H9 (cell line): ENCODE results near the gene GGTLC2. TPM values are rescaled to one million over a fixed set of nuclear protein-coding genes. Genes with fewer than 3 reads are reported as not detected.

Experiments used
- DNase-seq: peaks from one replicate; pipeline ENCODE4 v3.0.0-alpha.2; 2017
- H2AFZ ChIP-seq: one replicate; pipeline ENCODE4 v1.6.1; 2013; ENCODE audit warnings: mild to moderate bottlenecking, low read length, control low read depth, moderate library complexity
- H2AK5ac ChIP-seq: 2 replicates; pipeline ENCODE4 v1.6.1; 2013; ENCODE audit warnings: low read length, control low read depth, mixed read lengths; ENCODE audit not compliant: insufficient read length
- H2BK120ac ChIP-seq: one replicate; pipeline ENCODE4 v1.6.1; 2013; ENCODE audit warnings: low read depth, mild to moderate bottlenecking, low read length, control low read depth, inconsistent platforms; ENCODE audit not compliant: poor library complexity, severe bottlenecking
- H2BK12ac ChIP-seq: 2 replicates; pipeline ENCODE4 v1.6.1; 2013; ENCODE audit warnings: low read length, control low read depth, mixed read lengths, low read depth; ENCODE audit not compliant: insufficient read length
- H2BK15ac ChIP-seq: 2 replicates; pipeline ENCODE4 v1.6.1; 2013; ENCODE audit warnings: low read depth, low read length, control low read depth
- H2BK20ac ChIP-seq: one replicate; pipeline ENCODE4 v1.6.1; 2013; ENCODE audit warnings: low read depth, mild to moderate bottlenecking, low read length, control low read depth, inconsistent platforms; ENCODE audit not compliant: poor library complexity, severe bottlenecking
- H2BK5ac ChIP-seq: 2 replicates; pipeline ENCODE4 v1.6.1; 2013; ENCODE audit warnings: low read length, control low read depth, mixed read lengths; ENCODE audit not compliant: insufficient read length
- H3K14ac ChIP-seq: 2 replicates; pipeline ENCODE4 v1.6.1; 2013; ENCODE audit warnings: low read length, control low read depth; ENCODE audit not compliant: insufficient read depth
- H3K18ac ChIP-seq: 2 replicates; pipeline ENCODE4 v1.6.1; 2013; ENCODE audit warnings: low read depth, mild to moderate bottlenecking, mixed read lengths, low read length, control low read depth; ENCODE audit not compliant: insufficient read length
- H3K23ac ChIP-seq: 2 replicates; pipeline ENCODE4 v1.6.1; 2013; ENCODE audit warnings: low read length, control low read depth, mixed read lengths, low read depth; ENCODE audit not compliant: insufficient read length
- H3K23me2 ChIP-seq: 2 replicates; pipeline ENCODE4 v1.6.1; 2013; ENCODE audit warnings: low read depth, mild to moderate bottlenecking, mixed read lengths, low read length, control low read depth; ENCODE audit not compliant: insufficient read length, poor library complexity, severe bottlenecking
- H3K27ac ChIP-seq: 2 replicates; pipeline ENCODE4 v1.5.1; 2013; ENCODE audit warnings: low read length, control low read depth, mixed read lengths, low read depth; ENCODE audit not compliant: insufficient read length
- H3K27me3 ChIP-seq: 2 replicates; pipeline ENCODE4 v1.6.1; 2013; ENCODE audit warnings: low read length, control low read depth, inconsistent platforms; ENCODE audit not compliant: insufficient read depth
- H3K4ac ChIP-seq: 2 replicates; pipeline ENCODE4 v1.6.1; 2013; ENCODE audit warnings: low read depth, mild to moderate bottlenecking, control low read depth, inconsistent platforms, low read length, moderate library complexity
- H3K4me1 ChIP-seq: 2 replicates; pipeline ENCODE4 v1.6.1; 2013; ENCODE audit warnings: low read length, control low read depth, inconsistent platforms; ENCODE audit not compliant: insufficient read depth
- H3K4me2 ChIP-seq: 2 replicates; pipeline ENCODE4 v1.6.1; 2013; ENCODE audit warnings: low read length, control low read depth, mixed read lengths; ENCODE audit not compliant: insufficient read length, insufficient read depth
- H3K56ac ChIP-seq: 2 replicates; pipeline ENCODE4 v1.6.1; 2013; ENCODE audit warnings: low read depth, mild to moderate bottlenecking, mixed read lengths, low read length, control low read depth; ENCODE audit not compliant: insufficient read length
- H3K79me1 ChIP-seq: 2 replicates; pipeline ENCODE4 v1.6.1; 2013; ENCODE audit warnings: low read depth, mild to moderate bottlenecking, moderate library complexity, low read length, control low read depth, inconsistent platforms; ENCODE audit not compliant: insufficient read depth, poor library complexity, severe bottlenecking
- H3K79me2 ChIP-seq: 2 replicates; pipeline ENCODE4 v1.6.1; 2013; ENCODE audit warnings: low read length, control low read depth, inconsistent platforms; ENCODE audit not compliant: insufficient read depth
- H3K9ac ChIP-seq: 2 replicates; pipeline ENCODE4 v1.6.1; 2013; ENCODE audit warnings: low read length, control low read depth, mixed read lengths; ENCODE audit not compliant: insufficient read length; ENCODE audit errors: extremely low read depth
- H3K9me3 ChIP-seq: one replicate; pipeline ENCODE4 v1.6.1; 2013; ENCODE audit warnings: low read depth, low read length, inconsistent platforms; ENCODE audit not compliant: control insufficient read depth
- H3T11ph ChIP-seq: one replicate; pipeline ENCODE4 v1.6.1; 2013; ENCODE audit warnings: mild to moderate bottlenecking, low read length, control low read depth, inconsistent platforms
- H4K20me1 ChIP-seq: one replicate; pipeline ENCODE4 v1.6.1; 2013; ENCODE audit not compliant: control insufficient read depth, insufficient read length, insufficient read depth
- H4K5ac ChIP-seq: 2 replicates; pipeline ENCODE4 v1.6.1; 2013; ENCODE audit warnings: low read depth, mild to moderate bottlenecking, mixed read lengths, low read length, control low read depth; ENCODE audit not compliant: insufficient read length
- H4K8ac ChIP-seq: replicated peaks from 2 replicates; pipeline ENCODE4 v1.6.1; 2013; ENCODE audit warnings: low read length, control low read depth, mixed read lengths, low read depth; ENCODE audit not compliant: insufficient read length
- H4K91ac ChIP-seq: 2 replicates; pipeline ENCODE4 v1.6.1; 2013; ENCODE audit warnings: low read depth, mild to moderate bottlenecking, moderate library complexity, mixed read lengths, low read length, control low read depth; ENCODE audit not compliant: insufficient read length
- H3K27ac Mint-ChIP-seq, 3 experiments: 2 replicates in 2 of 3; 3 replicates in 1 of 3; pipeline ENCODE4 v1.8.0; 2020 to 2021; ENCODE audit warnings: mixed read lengths in 3 of 3, mild to moderate bottlenecking in 1 of 3, moderate library complexity in 1 of 3
- H3K27me3 Mint-ChIP-seq: 2 replicates; pipeline ENCODE4 v1.8.0; 2021; ENCODE audit warnings: low read depth, mild to moderate bottlenecking, moderate library complexity, mixed read lengths
- H3K36me3 Mint-ChIP-seq, 3 experiments: 2 replicates in 2 of 3; 3 replicates in 1 of 3; pipeline ENCODE4 v1.8.0; 2020 to 2021; ENCODE audit warnings: low read depth in 3 of 3, mixed read lengths in 3 of 3; ENCODE audit not compliant: insufficient read depth in 1 of 3
- H3K4me1 Mint-ChIP-seq, 2 experiments: 2 replicates each; pipeline ENCODE4 v1.8.0; 2020; ENCODE audit warnings: mixed read lengths in 2 of 2
- H3K4me3 Mint-ChIP-seq, 2 experiments: 2 replicates in 1 of 2; 3 replicates in 1 of 2; pipeline ENCODE4 v1.8.0; 2020 to 2021; ENCODE audit warnings: mild to moderate bottlenecking in 2 of 2, mixed read lengths in 2 of 2, moderate library complexity in 1 of 2
- H3K9me3 Mint-ChIP-seq, 2 experiments: 2 replicates in 1 of 2; 3 replicates in 1 of 2; pipeline ENCODE4 v1.8.0; 2020; ENCODE audit warnings: mild to moderate bottlenecking in 2 of 2, mixed read lengths in 2 of 2, moderate library complexity in 1 of 2
- CTCF ChIP-seq: fragments of 200-600 bp; sonication (generic); conservative IDR thresholded peaks from 3 replicates; pipeline ENCODE4 v1.8.0; 2021; ENCODE audit warnings: antibody characterized with exemption, mild to moderate bottlenecking
- WGBS: extraction: QIAGEN DNeasy Blood & Tissue Kit; methylation state at CpG from one replicate; pipeline ENCODE4 v1.1.7; 2013; ENCODE audit warnings: missing lambda C conversion rate, low lambda C conversion rate, mixed read lengths; ENCODE audit not compliant: insufficient read length; ENCODE audit errors: extremely low coverage; 5-methylcytosine and 5-hydroxymethylcytosine counted together
- total RNA-seq: library from RNA; stranded (reverse); gene quantifications from 2 replicates; pipeline ENCODE4 v1.2.1, GENCODE V29; 2021

Gene GGTLC2
- total RNA-seq, 1 experiment from 2014 or later, result not detected

- no peak overlapping the region for H2BK12ac ChIP-seq
- no peak for TF ChIP-seq CTCF
- H3K14ac ChIP-seq, result no peak overlapping the region
- no peak overlapping the region for H4K8ac ChIP-seq
- no peak overlapping the region for H3K4ac ChIP-seq
- H2BK20ac ChIP-seq, result no peak overlapping the region
- no peak overlapping the region for H2AK5ac ChIP-seq
- H3T11ph ChIP-seq, result no peak overlapping the region
- no peak overlapping the region for H4K91ac ChIP-seq
- Mint-ChIP-seq H3K4me1 (peaks cover 8 to 9% of the 10 kb centered on the region in 2 experiments; a peak in 2 of 4 replicates), H3K27ac (peak overlapping the region in 1 of 3 experiments; percentile 86; a peak in 1 of 7 replicates), H3K36me3 (no peaks in the 10 kb centered on the region; a peak in 2 of 7 replicates), H3K9me3 (peaks cover 6 to 13% of the 10 kb centered on the region in 2 experiments; a peak in 4 of 5 replicates), H3K4me3 (no peak overlapping the region), H3K27me3 (peaks cover 100% of the 10 kb centered on the region)
- H4K5ac ChIP-seq, result no peak overlapping the region
- H3K9ac ChIP-seq, result no peak overlapping the region
- no peak overlapping the region for H3K23ac ChIP-seq
- no peak overlapping the region for H2AFZ ChIP-seq
- no CpG with 5 or more reads among the region's 3 CpGs for whole genome bisulfite sequencing
- H3K9me3 ChIP-seq, result no peaks in the 10 kb centered on the region
- no peak overlapping the region for H3K4me2 ChIP-seq
- H3K79me2 ChIP-seq, result no peaks in the 10 kb centered on the region
- no peaks in the 10 kb centered on the region for H4K20me1 ChIP-seq
- H3K18ac ChIP-seq, result no peak overlapping the region
- no peak overlapping the region for H2BK15ac ChIP-seq
- no peak overlapping the region for H2BK5ac ChIP-seq
- H3K79me1 ChIP-seq, result no peaks in the 10 kb centered on the region
- no peak overlapping the region for H3K56ac ChIP-seq
- H3K27me3 ChIP-seq, result peaks cover 25% of the 10 kb centered on the region; the same call in 1 of the 2 replicates
- DNase-seq, result no peak
- no peak overlapping the region for H2BK120ac ChIP-seq
- H3K27ac ChIP-seq, result no peak overlapping the region
- H3K4me1 ChIP-seq, result no peaks in the 10 kb centered on the region; the same call in 1 of the 2 replicates
- no peaks in the 10 kb centered on the region for H3K23me2 ChIP-seq
Observed at GRCh38 chr22:22604326-22605073, 39.9 kb upstream of the GGTLC2 start.
